GM19372 (cell line): ENCODE measurements around the gene FBXO11.
"Not testable (repeated sequence)": the region's sequence is repeated elsewhere in the genome, so short reads cannot be mapped to it uniquely, and the experiment has no call there.

Source experiments
- ATAC-seq: cut with Tn5 transposase; IDR thresholded peaks from one replicate; pipeline ENCODE4 v1.9.1; 2021; ENCODE audit warnings: mild to moderate bottlenecking, low read depth, moderate library complexity; ENCODE audit not compliant: unreplicated experiment

FBXO11 gene

GRCh38 chr2:47899915-47900816 is 6.1 kb downstream of the FBXO11 start:
- ATAC-seq = no peak

- ATAC-seq = no peak
These were observed 8.2 kb downstream of the FBXO11 start for GRCh38 chr2:47897883-47898731.

GRCh38 chr2:47897191-47897882 is 9.0 kb downstream of the FBXO11 start:
- ATAC-seq = not testable (repeated sequence)

- no peak for ATAC-seq
These were observed 9.8 kb downstream of the FBXO11 start for GRCh38 chr2:47896450-47896968.

- no peak for ATAC-seq
These were observed 12.5 kb downstream of the FBXO11 start for GRCh38 chr2:47893771-47894170.

- ATAC-seq = no peak
These were observed 14.0 kb downstream of the FBXO11 start for GRCh38 chr2:47892338-47892730.

GRCh38 chr2:47891369-47892337 is 14.6 kb downstream of the FBXO11 start:
- ATAC-seq = no peak

GRCh38 chr2:47890711-47891368 is 15.5 kb downstream of the FBXO11 start:
- no peak for ATAC-seq

GRCh38 chr2:47888581-47889280 is 17.6 kb downstream of the FBXO11 start:
- ATAC-seq = no peak

- no peak for ATAC-seq
These were observed 29.4 kb downstream of the FBXO11 start for GRCh38 chr2:47876912-47877311.

- ATAC-seq = no peak
These were observed 33.4 kb downstream of the FBXO11 start for GRCh38 chr2:47872941-47873340.

GRCh38 chr2:47870641-47871540 is 35.4 kb downstream of the FBXO11 start:
- no peak for ATAC-seq

- no peak for ATAC-seq
These were observed 36.3 kb downstream of the FBXO11 start for GRCh38 chr2:47869859-47870595.

GRCh38 chr2:47868611-47869352 is 37.5 kb downstream of the FBXO11 start:
- no peak for ATAC-seq

- ATAC-seq = no peak
These were observed 39.1 kb downstream of the FBXO11 start for GRCh38 chr2:47867205-47867604.

GRCh38 chr2:47864566-47864965 is 41.7 kb downstream of the FBXO11 start:
- no peak for ATAC-seq
